Astrocyte of the spinal cord (primary cell): ENCODE data around the gene PTGS2.

ENCODE experiments used
- DNase-seq: peaks from one replicate; pipeline ENCODE4 v3.0.0; 2011; ENCODE audit warnings: low read depth, low spot score
- H3K4me3 ChIP-seq: 2 replicates; pipeline ENCODE4 v1.5.1; 2011; ENCODE audit warnings: low read depth, mild to moderate bottlenecking, low read length, moderate library complexity
- CTCF ChIP-seq: IDR thresholded peaks from 2 replicates; pipeline ENCODE4 v1.5.1; 2012; ENCODE audit warnings: low read depth, mild to moderate bottlenecking, low read length, inconsistent platforms
- in situ Hi-C: cut with HindIII; loops from 2 replicates; pipeline ENCODE4 v1.10.0; 2017; ENCODE audit warnings: low sequenced_read_pairs

Gene PTGS2

DNA sequence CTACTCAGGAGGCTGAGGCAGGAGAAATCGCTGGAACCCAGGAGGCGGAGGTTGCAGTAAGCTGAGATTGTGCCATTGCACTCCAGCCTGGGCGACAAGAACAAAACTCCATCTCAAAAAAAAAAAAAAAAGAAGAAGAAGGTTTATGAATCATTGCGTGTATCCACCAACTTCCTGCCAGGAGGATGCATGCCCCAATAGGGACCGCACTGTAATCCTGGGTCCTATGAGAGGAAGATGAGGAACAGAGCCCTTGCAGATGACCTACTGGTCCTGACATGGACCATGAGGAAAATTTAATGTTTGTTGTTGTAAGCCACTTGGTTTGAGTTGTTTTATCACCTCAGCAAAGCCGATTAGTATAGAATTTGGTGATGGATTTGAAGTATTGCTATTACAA lies 56.7 kb downstream of the PTGS2 start:
- H3K4me3 ChIP-seq, result no peak overlapping the region
- in situ Hi-C loops, result no loop called here
- TF ChIP-seq CTCF, result no peak
- DNase-seq, result no peak
